K562 (cell line): ENCODE measurements around the gene RNF126. TPM values are rescaled to one million over a fixed set of nuclear protein-coding genes. Genes with fewer than 3 reads are reported as not detected.

Experiments
- ELF2 ChIP-seq: fragments of 250-450 bp; sonication (Bioruptor Pico); IDR thresholded peaks from 2 replicates; pipeline ENCODE4 v1.5.0; 2021; ENCODE audit warnings: mild to moderate bottlenecking
- JUNB ChIP-seq: fragments of 450-650 bp; formaldehyde crosslinking; conservative IDR thresholded peaks from 2 replicates; pipeline ENCODE4 v1.4.0; 2020; ENCODE audit warnings: mild to moderate bottlenecking
- KDM2B ChIP-seq: fragments of 250-450 bp; sonication (Bioruptor Pico); IDR thresholded peaks from 2 replicates; pipeline ENCODE4 v1.8.0; 2021; ENCODE audit warnings: mild to moderate bottlenecking, moderate library complexity
- PHF8 ChIP-seq: fragments of 200-600 bp; sonication (generic); IDR thresholded peaks from 2 replicates; pipeline ENCODE4 v1.6.1; 2012; ENCODE audit warnings: mixed run types, mild to moderate bottlenecking, inconsistent platforms, low read length, moderate library complexity, borderline replicate concordance
- POLR3A ChIP-seq: IDR thresholded peaks from 2 replicates; pipeline ENCODE4 v1.6.1; 2011; ENCODE audit warnings: borderline replicate concordance, mild to moderate bottlenecking, moderate library complexity; ENCODE audit not compliant: insufficient read length, insufficient read depth; ENCODE audit errors: extremely low read depth
- RBFOX2 ChIP-seq: fragments of 200-400 bp; formaldehyde crosslinking; IDR thresholded peaks from 2 replicates; pipeline ENCODE4 v1.6.1; 2017; ENCODE audit warnings: low read depth, mild to moderate bottlenecking, low read length, moderate library complexity
- RNF2 ChIP-seq: sonication (generic); IDR thresholded peaks from 2 replicates; pipeline ENCODE4 v1.6.1; 2016
- SAFB2 ChIP-seq: fragments of 200-400 bp; formaldehyde crosslinking; IDR thresholded peaks from 2 replicates; pipeline ENCODE4 v1.6.1; 2018; ENCODE audit warnings: borderline replicate concordance, low read length, low read depth, moderate library complexity; ENCODE audit not compliant: severe bottlenecking
- SIN3A ChIP-seq, 2 experiments: fragments of 150-350 bp in 1 of 2; IDR thresholded peaks; 2 replicates each; pipeline ENCODE4 v1.6.1; 2011 to 2016; ENCODE audit warnings: borderline replicate concordance in 2 of 2, low read depth in 2 of 2, low read length in 2 of 2, mild to moderate bottlenecking in 2 of 2, moderate library complexity in 2 of 2; ENCODE audit not compliant: control insufficient read depth in 1 of 2
- SUPT5H ChIP-seq: fragments of 450-650 bp; IDR thresholded peaks from 2 replicates; pipeline ENCODE4 v1.6.1; 2016
- TAL1 ChIP-seq: fragments of 450-650 bp; IDR thresholded peaks from 2 replicates; pipeline ENCODE4 v1.6.1; 2016; ENCODE audit warnings: mild to moderate bottlenecking
- TFAM ChIP-seq: fragments of 250-450 bp; sonication (Bioruptor Pico); conservative IDR thresholded peaks from 2 replicates; pipeline ENCODE4 v1.5.0; 2021; ENCODE audit warnings: mild to moderate bottlenecking, moderate library complexity
- ZNF23 ChIP-seq: fragments of 250-450 bp; sonication (Bioruptor Pico); IDR thresholded peaks from 2 replicates; pipeline ENCODE4 v1.4.0; 2020; ENCODE audit warnings: mild to moderate bottlenecking
- ZNF644 ChIP-seq: fragments of 200-800 bp; sonication (Bioruptor generic); IDR thresholded peaks from 2 replicates; pipeline ENCODE4 v1.6.1; 2016; ENCODE audit warnings: low read depth, missing genetic modification characterization, missing compliant biosample characterization
- ZZZ3 ChIP-seq: fragments of 450-650 bp; IDR thresholded peaks from 2 replicates; pipeline ENCODE4 v1.6.1; 2016; ENCODE audit warnings: antibody characterized with exemption, mild to moderate bottlenecking, moderate library complexity
- polyA plus RNA-seq, 8 experiments: library from polyadenylated mRNA; depleted of rRNA in 4 of 8; stranded (reverse) in 5 of 8; unstranded in 3 of 8; fragments of >200 nt; fragmentation: Nextera tagmentation in 2 of 8; fragmentation: Illumina TruSeq in 1 of 8; extraction: Ambion mirVana in 2 of 8; extraction: Trizol in 1 of 8; gene quantifications; 2 replicates each; pipeline versions ENCODE4 v1.2.1 to v1.2.3, GENCODE V29; 2011 to 2014; ENCODE audit warnings: inconsistent platforms in 1 of 8, missing spikeins in 1 of 8
- total RNA-seq, 7 experiments: library from RNA; depleted of rRNA in 6 of 7; stranded (reverse); fragments of >200 nt in 6 of 7; fragmentation: Illumina TruSeq in 2 of 7; extraction: Trizol in 2 of 7; gene quantifications; 2 replicates each; pipeline versions ENCODE4 v1.2.1 to v1.2.3, GENCODE V29; 2011 to 2021; ENCODE audit warnings: low replicate concordance in 1 of 7
- TF ChIP-seq, protein P1 (sequence below): fragments of 200-800 bp; sonication (Bioruptor generic); IDR thresholded peaks from 2 replicates; pipeline ENCODE4 v1.6.1; 2016; ENCODE audit warnings: missing genetic modification characterization, missing compliant biosample characterization
- TF ChIP-seq, protein P2 (sequence below), 2 experiments: fragments of 450-650 bp; conservative IDR thresholded peaks; 2 replicates each; pipeline ENCODE4 v1.6.1; 2017; ENCODE audit warnings: mild to moderate bottlenecking in 2 of 2, moderate library complexity in 2 of 2

RNF126 gene
- total and polyA plus RNA-seq, 9 of the 15 experiments (the other 6 are each of a cell fraction or from before 2014, with no cell fraction given) = 0.27 to 101 (median 12.3) TPM

DNA sequence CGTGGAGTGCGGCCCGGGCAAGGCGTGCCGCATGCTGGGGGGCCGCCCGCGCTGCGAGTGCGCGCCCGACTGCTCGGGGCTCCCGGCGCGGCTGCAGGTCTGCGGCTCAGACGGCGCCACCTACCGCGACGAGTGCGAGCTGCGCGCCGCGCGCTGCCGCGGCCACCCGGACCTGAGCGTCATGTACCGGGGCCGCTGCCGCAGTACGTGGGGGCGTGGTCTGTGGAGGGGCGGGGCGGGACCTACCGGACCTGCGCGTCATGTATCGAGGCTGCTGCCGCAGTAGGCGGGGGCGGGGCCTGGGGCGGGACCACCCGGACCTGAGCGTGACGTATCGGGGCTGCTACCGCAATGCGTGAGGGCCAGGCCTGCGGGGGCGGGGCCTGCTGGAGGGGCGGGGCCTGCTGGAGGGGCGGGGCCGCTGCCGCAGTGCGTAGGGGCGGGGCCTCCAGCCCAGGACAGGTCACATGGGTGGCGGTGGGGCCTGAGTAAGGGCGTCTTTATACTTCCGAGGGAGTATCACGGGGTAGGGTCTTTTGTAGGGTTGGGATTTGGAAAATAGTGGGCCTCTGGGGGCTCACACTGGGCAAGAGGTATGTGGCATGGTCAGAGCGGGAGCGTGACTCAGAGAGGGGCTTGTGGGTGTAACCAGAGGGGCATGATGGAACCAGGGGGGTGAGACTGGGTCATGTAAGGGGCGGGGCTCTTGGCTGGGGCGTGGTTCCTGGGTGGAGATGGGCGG lies 17.4 kb upstream of the RNF126 start (continued):
- TF ChIP-seq, protein P1, sequence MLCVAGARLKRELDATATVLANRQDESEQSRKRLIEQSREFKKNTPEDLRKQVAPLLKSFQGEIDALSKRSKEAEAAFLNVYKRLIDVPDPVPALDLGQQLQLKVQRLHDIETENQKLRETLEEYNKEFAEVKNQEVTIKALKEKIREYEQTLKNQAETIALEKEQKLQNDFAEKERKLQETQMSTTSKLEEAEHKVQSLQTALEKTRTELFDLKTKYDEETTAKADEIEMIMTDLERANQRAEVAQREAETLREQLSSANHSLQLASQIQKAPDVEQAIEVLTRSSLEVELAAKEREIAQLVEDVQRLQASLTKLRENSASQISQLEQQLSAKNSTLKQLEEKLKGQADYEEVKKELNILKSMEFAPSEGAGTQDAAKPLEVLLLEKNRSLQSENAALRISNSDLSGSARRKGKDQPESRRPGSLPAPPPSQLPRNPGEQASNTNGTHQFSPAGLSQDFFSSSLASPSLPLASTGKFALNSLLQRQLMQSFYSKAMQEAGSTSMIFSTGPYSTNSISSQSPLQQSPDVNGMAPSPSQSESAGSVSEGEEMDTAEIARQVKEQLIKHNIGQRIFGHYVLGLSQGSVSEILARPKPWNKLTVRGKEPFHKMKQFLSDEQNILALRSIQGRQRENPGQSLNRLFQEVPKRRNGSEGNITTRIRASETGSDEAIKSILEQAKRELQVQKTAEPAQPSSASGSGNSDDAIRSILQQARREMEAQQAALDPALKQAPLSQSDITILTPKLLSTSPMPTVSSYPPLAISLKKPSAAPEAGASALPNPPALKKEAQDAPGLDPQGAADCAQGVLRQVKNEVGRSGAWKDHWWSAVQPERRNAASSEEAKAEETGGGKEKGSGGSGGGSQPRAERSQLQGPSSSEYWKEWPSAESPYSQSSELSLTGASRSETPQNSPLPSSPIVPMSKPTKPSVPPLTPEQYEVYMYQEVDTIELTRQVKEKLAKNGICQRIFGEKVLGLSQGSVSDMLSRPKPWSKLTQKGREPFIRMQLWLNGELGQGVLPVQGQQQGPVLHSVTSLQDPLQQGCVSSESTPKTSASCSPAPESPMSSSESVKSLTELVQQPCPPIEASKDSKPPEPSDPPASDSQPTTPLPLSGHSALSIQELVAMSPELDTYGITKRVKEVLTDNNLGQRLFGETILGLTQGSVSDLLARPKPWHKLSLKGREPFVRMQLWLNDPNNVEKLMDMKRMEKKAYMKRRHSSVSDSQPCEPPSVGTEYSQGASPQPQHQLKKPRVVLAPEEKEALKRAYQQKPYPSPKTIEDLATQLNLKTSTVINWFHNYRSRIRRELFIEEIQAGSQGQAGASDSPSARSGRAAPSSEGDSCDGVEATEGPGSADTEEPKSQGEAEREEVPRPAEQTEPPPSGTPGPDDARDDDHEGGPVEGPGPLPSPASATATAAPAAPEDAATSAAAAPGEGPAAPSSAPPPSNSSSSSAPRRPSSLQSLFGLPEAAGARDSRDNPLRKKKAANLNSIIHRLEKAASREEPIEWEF = no peak
- no peak for TF ChIP-seq ZZZ3
- TF ChIP-seq TAL1 = no peak
- TF ChIP-seq SIN3A (IDR thresholded peaks at IDR 0.05; ENCODE audit: borderline replicate concordance in 2 of 2, control insufficient read depth in 1 of 2, low read depth in 2 of 2, low read length in 2 of 2) = peak in 1 of 2 experiments; percentile 80; a peak in 1 of 4 replicates
- no peak for TF ChIP-seq TFAM (CRISPR knock-in tag)
- peak; percentile 95; the same call in 1 of the 2 replicates for TF ChIP-seq PHF8
- TF ChIP-seq SAFB2 = no peak
- TF ChIP-seq RNF2 = no peak
- TF ChIP-seq ZNF23 (CRISPR knock-in tag) = no peak
- TF ChIP-seq RBFOX2 = peak; percentile 86
- peak; percentile 90 for TF ChIP-seq SUPT5H
- TF ChIP-seq, protein P2, sequence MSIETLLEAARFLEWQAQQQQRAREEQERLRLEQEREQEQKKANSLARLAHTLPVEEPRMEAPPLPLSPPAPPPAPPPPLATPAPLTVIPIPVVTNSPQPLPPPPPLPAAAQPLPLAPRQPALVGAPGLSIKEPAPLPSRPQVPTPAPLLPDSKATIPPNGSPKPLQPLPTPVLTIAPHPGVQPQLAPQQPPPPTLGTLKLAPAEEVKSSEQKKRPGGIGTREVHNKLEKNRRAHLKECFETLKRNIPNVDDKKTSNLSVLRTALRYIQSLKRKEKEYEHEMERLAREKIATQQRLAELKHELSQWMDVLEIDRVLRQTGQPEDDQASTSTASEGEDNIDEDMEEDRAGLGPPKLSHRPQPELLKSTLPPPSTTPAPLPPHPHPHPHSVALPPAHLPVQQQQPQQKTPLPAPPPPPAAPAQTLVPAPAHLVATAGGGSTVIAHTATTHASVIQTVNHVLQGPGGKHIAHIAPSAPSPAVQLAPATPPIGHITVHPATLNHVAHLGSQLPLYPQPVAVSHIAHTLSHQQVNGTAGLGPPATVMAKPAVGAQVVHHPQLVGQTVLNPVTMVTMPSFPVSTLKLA (conservative IDR thresholded peaks at IDR 0.05) = peak; percentile 79 to 90
- no peak for TF ChIP-seq POLR3A
- no peak for TF ChIP-seq ELF2 (CRISPR knock-in tag)
- peak; percentile 82; the same call in 1 of the 2 replicates for TF ChIP-seq KDM2B
- no peak for TF ChIP-seq ZNF644 (tag)
- 0 out of 2 replicates have a peak, but pooled peaks have one; percentile 28 for TF ChIP-seq JUNB (CRISPR knock-in tag)
